ENCODE data around the gene OR52E5.
A peak's percentile ranks its signal among the peaks of the same experiment; 100 is the strongest.

The OR52E5 gene

GRCh38 chr11:5937868-5938602 lies 45.0 kb downstream of the OR52E5 start:
- H2AFZ ChIP-seq (ENCODE audit: insufficient read depth, low read length, poor library complexity): no peak overlapping the region
- no peak overlapping the region for H3K14ac ChIP-seq (ENCODE audit: low read length)
- no peaks in the 10 kb centered on the region for H3K27me3 ChIP-seq (ENCODE audit: insufficient read depth, low read length)
- no peak overlapping the region for H2BK5ac ChIP-seq (ENCODE audit: low read depth, low read length, poor library complexity)
- H3K9ac ChIP-seq (ENCODE audit: low read length): no peak overlapping the region
- H3K4me1 ChIP-seq (ENCODE audit: control insufficient read depth in 1 of 2, insufficient read depth in 2 of 2, low read length in 2 of 2): no peaks in the 10 kb centered on the region
- no peak overlapping the region for H2BK120ac ChIP-seq (ENCODE audit: insufficient read depth, low read length, poor library complexity)
- no peak overlapping the region for H3K4ac ChIP-seq (ENCODE audit: low read depth, low read length)
- H4K8ac ChIP-seq (ENCODE audit: low read depth, low read length): no peak overlapping the region
- H3K36me3 ChIP-seq (ENCODE audit: control insufficient read depth in 1 of 2, insufficient read depth in 2 of 2, low read length in 2 of 2): no peaks in the 10 kb centered on the region
- H3K4me2 ChIP-seq (ENCODE audit: low read length): no peak overlapping the region
- no peak overlapping the region for H4K12ac ChIP-seq (ENCODE audit: low read depth, low read length)
- no peaks in the 10 kb centered on the region for H3K79me2 ChIP-seq (ENCODE audit: control insufficient read depth, insufficient read depth, low read length, poor library complexity)
- peaks cover 15% of the 10 kb centered on the region for H3K9me3 ChIP-seq (ENCODE audit: insufficient read depth, low read depth, low read length)
- H2AK5ac ChIP-seq (ENCODE audit: low read length): no peak overlapping the region
- no peak overlapping the region for H4K91ac ChIP-seq (ENCODE audit: low read depth, low read length)
- no peak overlapping the region for H3K23ac ChIP-seq (ENCODE audit: low read length)
- H3K79me1 ChIP-seq (ENCODE audit: low read length): no peaks in the 10 kb centered on the region
- peak; percentile 49 to 71 for DNase-seq
- H2BK12ac ChIP-seq (ENCODE audit: low read length): no peak overlapping the region
- no peak overlapping the region for H3K27ac ChIP-seq (ENCODE audit: low read depth, low read length)
- no peak overlapping the region for H3K18ac ChIP-seq (ENCODE audit: low read length)
- no peak overlapping the region for H3K4me3 ChIP-seq (ENCODE audit: low read depth, low read length)
- WGBS (ENCODE audit: extremely low coverage, insufficient coverage, insufficient read length): no CpG with 5 or more reads among the region's 39 CpGs

- Histone ChIP-seq H3K27ac (ENCODE audit: low read depth, low read length) (no peak overlapping the region), H3K9me3 (ENCODE audit: insufficient read depth, low read depth, low read length) (peaks cover 15% of the 10 kb centered on the region), H3K79me2 (ENCODE audit: control insufficient read depth, insufficient read depth, low read length, poor library complexity) (no peaks in the 10 kb centered on the region), H3K4me3 (ENCODE audit: low read depth, low read length) (no peak overlapping the region), H2BK12ac (ENCODE audit: low read length) (no peak overlapping the region), H3K4me1 (ENCODE audit: control insufficient read depth in 1 of 2, insufficient read depth in 2 of 2, low read length in 2 of 2) (no peaks in the 10 kb centered on the region), H3K18ac (ENCODE audit: low read length) (no peak overlapping the region), H3K79me1 (ENCODE audit: low read length) (no peaks in the 10 kb centered on the region), H3K23ac (ENCODE audit: low read length) (no peak overlapping the region), H3K36me3 (ENCODE audit: control insufficient read depth in 1 of 2, insufficient read depth in 2 of 2, low read length in 2 of 2) (no peaks in the 10 kb centered on the region), H3K14ac (ENCODE audit: low read length) (no peak overlapping the region), H4K91ac (ENCODE audit: low read depth, low read length) (no peak overlapping the region), H3K4ac (ENCODE audit: low read depth, low read length) (no peak overlapping the region), H2AK5ac (ENCODE audit: low read length) (no peak overlapping the region), H3K27me3 (ENCODE audit: insufficient read depth, low read length) (no peaks in the 10 kb centered on the region), H2AFZ (ENCODE audit: insufficient read depth, low read length, poor library complexity) (no peak overlapping the region), H3K9ac (ENCODE audit: low read length) (no peak overlapping the region), H4K8ac (ENCODE audit: low read depth, low read length) (no peak overlapping the region), H2BK5ac (ENCODE audit: low read depth, low read length, poor library complexity) (no peak overlapping the region), H4K12ac (ENCODE audit: low read depth, low read length) (no peak overlapping the region), H2BK120ac (ENCODE audit: insufficient read depth, low read length, poor library complexity) (no peak overlapping the region), H3K4me2 (ENCODE audit: low read length) (no peak overlapping the region)
- no CpG with 5 or more reads among the region's 21 CpGs for WGBS (ENCODE audit: extremely low coverage, insufficient coverage, insufficient read length)
- peak; percentile 90 to 93 for DNase-seq
These were observed 45.6 kb downstream of the OR52E5 start for GRCh38 chr11:5938603-5938965.

GRCh38 chr11:5940748-5941147 lies 47.7 kb downstream of the OR52E5 start:
- no peak for DNase-seq
- Histone ChIP-seq H4K12ac (ENCODE audit: low read depth, low read length) (no peak overlapping the region), H3K14ac (ENCODE audit: low read length) (no peak overlapping the region), H3K4me2 (ENCODE audit: low read length) (no peak overlapping the region), H3K4me1 (ENCODE audit: control insufficient read depth in 1 of 2, insufficient read depth in 2 of 2, low read length in 2 of 2) (no peaks in the 10 kb centered on the region), H3K79me2 (ENCODE audit: control insufficient read depth, insufficient read depth, low read length, poor library complexity) (no peaks in the 10 kb centered on the region), H3K4ac (ENCODE audit: low read depth, low read length) (no peak overlapping the region), H3K4me3 (ENCODE audit: low read depth, low read length) (no peak overlapping the region), H3K27ac (ENCODE audit: low read depth, low read length) (no peak overlapping the region), H3K23ac (ENCODE audit: low read length) (no peak overlapping the region), H4K91ac (ENCODE audit: low read depth, low read length) (no peak overlapping the region), H2BK12ac (ENCODE audit: low read length) (no peak overlapping the region), H4K8ac (ENCODE audit: low read depth, low read length) (no peak overlapping the region), H2BK5ac (ENCODE audit: low read depth, low read length, poor library complexity) (no peak overlapping the region), H2AK5ac (ENCODE audit: low read length) (no peak overlapping the region), H3K27me3 (ENCODE audit: insufficient read depth, low read length) (no peaks in the 10 kb centered on the region), H2AFZ (ENCODE audit: insufficient read depth, low read length, poor library complexity) (no peak overlapping the region), H3K9ac (ENCODE audit: low read length) (no peak overlapping the region), H2BK120ac (ENCODE audit: insufficient read depth, low read length, poor library complexity) (no peak overlapping the region), H3K9me3 (ENCODE audit: insufficient read depth, low read depth, low read length) (peaks cover 13% of the 10 kb centered on the region), H3K18ac (ENCODE audit: low read length) (no peak overlapping the region), H3K36me3 (ENCODE audit: control insufficient read depth in 1 of 2, insufficient read depth in 2 of 2, low read length in 2 of 2) (no peaks in the 10 kb centered on the region), H3K79me1 (ENCODE audit: low read length) (no peaks in the 10 kb centered on the region)
- no CpG with 5 or more reads among the region's 2 CpGs for WGBS (ENCODE audit: extremely low coverage, insufficient coverage, insufficient read length)

GRCh38 chr11:5941951-5942350 lies 48.9 kb downstream of the OR52E5 start, which contains the start of gene OR56A3:
Gene OR56A3, plus strand, starts transcription at chr11:5942251. Its CDS starts 5,096 bp downstream, at chr11:5947347.
- Histone ChIP-seq H3K79me2 (ENCODE audit: control insufficient read depth, insufficient read depth, low read length, poor library complexity) (no peaks in the 10 kb centered on the region), H2BK5ac (ENCODE audit: low read depth, low read length, poor library complexity) (no peak within 1 kb of the TSS), H3K27ac (ENCODE audit: low read depth, low read length) (no peak within 1 kb of the TSS), H2BK12ac (ENCODE audit: low read length) (no peak within 1 kb of the TSS), H3K4ac (ENCODE audit: low read depth, low read length) (no peak within 1 kb of the TSS), H3K9ac (ENCODE audit: low read length) (no peak within 1 kb of the TSS), H3K23ac (ENCODE audit: low read length) (no peak within 1 kb of the TSS), H4K12ac (ENCODE audit: low read depth, low read length) (no peak within 1 kb of the TSS), H3K9me3 (ENCODE audit: insufficient read depth, low read depth, low read length) (peaks cover 12% of the 10 kb centered on the region), H2BK120ac (ENCODE audit: insufficient read depth, low read length, poor library complexity) (no peak within 1 kb of the TSS), H2AK5ac (ENCODE audit: low read length) (no peak within 1 kb of the TSS), H3K79me1 (ENCODE audit: low read length) (no peaks in the 10 kb centered on the region), H3K18ac (ENCODE audit: low read length) (no peak within 1 kb of the TSS), H3K4me1 (ENCODE audit: control insufficient read depth in 1 of 2, insufficient read depth in 2 of 2, low read length in 2 of 2) (no peaks in the 10 kb centered on the region), H3K4me2 (ENCODE audit: low read length) (no peak within 1 kb of the TSS), H2AFZ (ENCODE audit: insufficient read depth, low read length, poor library complexity) (no peak within 1 kb of the TSS), H3K14ac (ENCODE audit: low read length) (no peak within 1 kb of the TSS), H4K91ac (ENCODE audit: low read depth, low read length) (no peak within 1 kb of the TSS), H3K4me3 (ENCODE audit: low read depth, low read length) (no peak within 1 kb of the TSS), H3K27me3 (ENCODE audit: insufficient read depth, low read length) (no peaks in the 10 kb centered on the region), H3K36me3 (ENCODE audit: control insufficient read depth in 1 of 2, insufficient read depth in 2 of 2, low read length in 2 of 2) (no peaks in the 10 kb centered on the region), H4K8ac (ENCODE audit: low read depth, low read length) (no peak within 1 kb of the TSS)
- DNase-seq: no peak
- no CpG with 5 or more reads among the region's 3 CpGs for WGBS (ENCODE audit: extremely low coverage, insufficient coverage, insufficient read length)
